HepG2 (cell line): Measurements from ENCODE around the gene ZDHHC18. TPM values are rescaled to one million over a fixed set of nuclear protein-coding genes. Genes with fewer than 3 reads are reported as not detected.

Source experiments
- ARNT2 ChIP-seq: sonication (generic); formaldehyde crosslinking; IDR thresholded peaks from 2 replicates; pipeline ENCODE4 v1.8.0; 2022; ENCODE audit warnings: mild to moderate bottlenecking, low read depth, missing genetic modification reagents, moderate library complexity
- CEBPG ChIP-seq: IDR thresholded peaks from 2 replicates; pipeline ENCODE4 v1.6.1; 2016
- HDAC1 ChIP-seq: sonication (generic); formaldehyde crosslinking; IDR thresholded peaks from 2 replicates; pipeline ENCODE4 v1.5.1; 2020; ENCODE audit warnings: mild to moderate bottlenecking, missing genetic modification reagents
- PITX1 ChIP-seq: sonication (generic); formaldehyde crosslinking; IDR thresholded peaks from 2 replicates; pipeline ENCODE4 v1.5.1; 2020; ENCODE audit warnings: mild to moderate bottlenecking, missing genetic modification reagents
- RFX1 ChIP-seq: fragments of 450-650 bp; IDR thresholded peaks from 2 replicates; pipeline ENCODE4 v1.6.1; 2017
- RORA ChIP-seq: sonication (generic); formaldehyde crosslinking; IDR thresholded peaks from 2 replicates; pipeline ENCODE4 v1.5.0; 2020; ENCODE audit warnings: mild to moderate bottlenecking, missing genetic modification reagents, moderate library complexity
- SAP130 ChIP-seq: IDR thresholded peaks from 2 replicates; pipeline ENCODE4 v1.6.1; 2016; ENCODE audit warnings: low read depth
- SIX1 ChIP-seq: sonication (generic); formaldehyde crosslinking; IDR thresholded peaks from 2 replicates; pipeline ENCODE4 v1.4.0; 2020; ENCODE audit warnings: missing genetic modification reagents, borderline replicate concordance
- SKI ChIP-seq: fragments of 450-650 bp; IDR thresholded peaks from one replicate; pipeline ENCODE4 v1.6.1; 2018; ENCODE audit warnings: mild to moderate bottlenecking; ENCODE audit not compliant: partially characterized antibody
- SMARCC2 ChIP-seq: fragments of 450-650 bp; IDR thresholded peaks from 2 replicates; pipeline ENCODE4 v1.6.1; 2017; ENCODE audit warnings: antibody characterized with exemption, mild to moderate bottlenecking
- STAG1 ChIP-seq: sonication (generic); formaldehyde crosslinking; IDR thresholded peaks from 2 replicates; pipeline ENCODE4 v1.4.0; 2020; ENCODE audit warnings: missing genetic modification reagents
- ZEB1 ChIP-seq: IDR thresholded peaks from 2 replicates; pipeline ENCODE4 v1.6.1; 2012; ENCODE audit warnings: mild to moderate bottlenecking, low read depth, inconsistent platforms; ENCODE audit not compliant: insufficient replicate concordance
- ZFY ChIP-seq: sonication (generic); formaldehyde crosslinking; IDR thresholded peaks from 2 replicates; pipeline ENCODE4 v1.4.0; 2020; ENCODE audit warnings: missing genetic modification reagents
- ZNF441 ChIP-seq: sonication (generic); formaldehyde crosslinking; IDR thresholded peaks from 2 replicates; pipeline ENCODE4 v1.7.0; 2021; ENCODE audit warnings: missing genetic modification reagents, borderline replicate concordance
- ZNF709 ChIP-seq: sonication (generic); formaldehyde crosslinking; IDR thresholded peaks from 2 replicates; pipeline ENCODE4 v1.5.0; 2020; ENCODE audit warnings: mild to moderate bottlenecking, missing genetic modification reagents
- ZNF790 ChIP-seq: sonication (generic); formaldehyde crosslinking; IDR thresholded peaks from 2 replicates; pipeline ENCODE4 v1.8.0; 2022; ENCODE audit warnings: missing genetic modification reagents, mild to moderate bottlenecking, borderline replicate concordance
- ZNF850 ChIP-seq: sonication (generic); formaldehyde crosslinking; conservative IDR thresholded peaks from 2 replicates; pipeline ENCODE4 v1.9.0; 2021; ENCODE audit warnings: mild to moderate bottlenecking, missing genetic modification reagents
- polyA plus RNA-seq, 8 experiments: library from polyadenylated mRNA; depleted of rRNA in 3 of 8; stranded (reverse) in 7 of 8; unstranded in 1 of 8; fragments of >200 nt; fragmentation: Illumina TruSeq in 4 of 8; extraction: Trizol in 4 of 8; gene quantifications; 2 replicates each; pipeline versions ENCODE4 v1.2.1 to v1.2.3, GENCODE V29; 2011 to 2016; ENCODE audit warnings: low read depth in 4 of 8, missing spikeins in 1 of 8, mixed read lengths in 1 of 8; ENCODE audit not compliant: insufficient read depth in 1 of 8
- total RNA-seq, 5 experiments: library from RNA; depleted of rRNA; stranded (reverse); fragments of >200 nt; fragmentation: Illumina TruSeq; extraction: Trizol; gene quantifications; 2 replicates each; pipeline ENCODE4 v1.2.3, GENCODE V29; 2016; ENCODE audit warnings: low read depth in 1 of 5
- TF ChIP-seq, protein P1 (sequence below): sonication (generic); formaldehyde crosslinking; IDR thresholded peaks from 2 replicates; pipeline ENCODE4 v1.9.0; 2021; ENCODE audit warnings: missing genetic modification reagents, mild to moderate bottlenecking, borderline replicate concordance
- TF ChIP-seq, protein P2 (sequence below): sonication (generic); formaldehyde crosslinking; IDR thresholded peaks from 2 replicates; pipeline ENCODE4 v1.5.1; 2020; ENCODE audit warnings: missing genetic modification reagents, mild to moderate bottlenecking, borderline replicate concordance
- TF ChIP-seq, protein P3 (sequence below): sonication (generic); formaldehyde crosslinking; IDR thresholded peaks from 2 replicates; pipeline ENCODE4 v1.8.1; 2023; ENCODE audit warnings: mild to moderate bottlenecking, missing genetic modification reagents, borderline replicate concordance
- TF ChIP-seq, protein P4 (sequence below): sonication (generic); formaldehyde crosslinking; IDR thresholded peaks from 2 replicates; pipeline ENCODE4 v1.9.0; 2021; ENCODE audit warnings: missing genetic modification reagents, mild to moderate bottlenecking, borderline replicate concordance
- TF ChIP-seq, protein P5 (sequence below): sonication (generic); formaldehyde crosslinking; IDR thresholded peaks from 2 replicates; pipeline ENCODE4 v1.8.1; 2023; ENCODE audit warnings: missing genetic modification reagents, mild to moderate bottlenecking, borderline replicate concordance
- TF ChIP-seq, protein P6 (sequence below): sonication (generic); formaldehyde crosslinking; IDR thresholded peaks from 2 replicates; pipeline ENCODE4 v1.9.0; 2022; ENCODE audit warnings: missing genetic modification reagents, mild to moderate bottlenecking, borderline replicate concordance

ZDHHC18 gene
- total and polyA plus RNA-seq, 2 of the 13 experiments (the other 11 are each of a cell fraction or from before 2014, with no cell fraction given), result 13.2 to 35.3 TPM

DNA sequence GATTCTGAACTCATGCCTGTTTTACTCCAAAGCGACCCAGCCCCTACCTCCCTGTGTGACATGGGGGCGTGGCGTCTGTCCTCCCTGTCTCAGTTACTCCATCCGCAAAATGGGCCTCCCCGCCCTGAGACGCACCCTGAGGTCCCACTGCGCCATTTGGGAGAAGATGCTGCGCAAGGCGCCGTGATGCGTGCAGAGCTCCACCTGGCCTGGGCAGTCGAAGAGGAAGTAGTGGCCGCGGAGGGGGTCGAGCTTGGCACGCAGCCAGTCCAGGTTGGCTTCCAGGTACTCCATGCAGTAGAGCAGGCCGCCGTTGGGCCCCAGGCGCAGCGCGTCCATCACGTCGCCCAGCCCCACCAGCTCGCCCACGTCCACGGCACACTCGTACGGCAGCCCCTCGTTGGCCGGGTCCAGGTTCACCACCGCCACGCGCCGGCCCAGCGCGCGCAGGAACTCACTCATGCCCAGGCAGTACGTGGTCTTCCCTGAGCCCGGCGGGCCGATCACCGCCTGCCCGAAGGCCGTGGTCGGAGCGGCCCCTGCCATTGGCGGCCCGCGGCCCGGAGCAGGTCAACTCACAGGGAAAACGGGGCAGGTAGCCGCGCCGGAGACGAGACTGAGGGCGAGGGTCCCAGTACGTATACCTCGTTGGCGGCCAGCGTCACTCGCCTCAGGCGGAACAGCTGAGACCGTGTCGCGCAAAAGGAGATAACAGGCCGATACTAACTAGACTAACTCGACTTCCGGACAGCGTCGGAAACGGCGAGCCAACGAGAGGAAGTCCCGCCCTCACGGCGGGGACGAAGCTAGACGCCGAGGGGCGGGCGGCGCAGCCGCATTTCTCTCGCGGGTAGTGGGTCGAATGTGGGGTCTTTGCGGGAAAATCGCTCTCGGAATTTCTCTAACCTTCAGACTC, 63.3 kb downstream of the ZDHHC18 start, which contains the start of gene GPN2 (continued):
- TF ChIP-seq SKI (no peak), ARNT2 (CRISPR knock-in tag) (peak; percentile 93), PITX1 (CRISPR knock-in tag) (0 out of 2 replicates have a peak, but pooled peaks have one; percentile 38), ZNF850 (no peak), SAP130 (CRISPR knock-in tag) (peak; percentile 94), STAG1 (no peak; the same call in none of the 2 replicates), ZNF790 (0 out of 2 replicates have a peak, but pooled peaks have one; percentile 53), CEBPG (CRISPR knock-in tag) (peak; percentile 23; the same call in 1 of the 2 replicates), ZEB1 (peak; percentile 12), ZNF441 (CRISPR knock-in tag) (peak; percentile 78; the same call in 1 of the 2 replicates), RFX1 (no peak), ZNF709 (peak; percentile 27; the same call in 1 of the 2 replicates), ZFY (peak; percentile 96), HDAC1 (CRISPR knock-in tag) (peak; percentile 89), SIX1 (no peak), RORA (CRISPR knock-in tag) (no peak), SMARCC2 (no peak)
- TF ChIP-seq, protein P1, sequence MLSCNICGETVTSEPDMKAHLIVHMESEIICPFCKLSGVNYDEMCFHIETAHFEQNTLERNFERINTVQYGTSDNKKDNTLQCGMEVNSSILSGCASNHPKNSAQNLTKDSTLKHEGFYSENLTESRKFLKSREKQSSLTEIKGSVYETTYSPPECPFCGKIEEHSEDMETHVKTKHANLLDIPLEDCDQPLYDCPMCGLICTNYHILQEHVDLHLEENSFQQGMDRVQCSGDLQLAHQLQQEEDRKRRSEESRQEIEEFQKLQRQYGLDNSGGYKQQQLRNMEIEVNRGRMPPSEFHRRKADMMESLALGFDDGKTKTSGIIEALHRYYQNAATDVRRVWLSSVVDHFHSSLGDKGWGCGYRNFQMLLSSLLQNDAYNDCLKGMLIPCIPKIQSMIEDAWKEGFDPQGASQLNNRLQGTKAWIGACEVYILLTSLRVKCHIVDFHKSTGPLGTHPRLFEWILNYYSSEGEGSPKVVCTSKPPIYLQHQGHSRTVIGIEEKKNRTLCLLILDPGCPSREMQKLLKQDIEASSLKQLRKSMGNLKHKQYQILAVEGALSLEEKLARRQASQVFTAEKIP (CRISPR knock-in tag), result no peak
- TF ChIP-seq, protein P2, sequence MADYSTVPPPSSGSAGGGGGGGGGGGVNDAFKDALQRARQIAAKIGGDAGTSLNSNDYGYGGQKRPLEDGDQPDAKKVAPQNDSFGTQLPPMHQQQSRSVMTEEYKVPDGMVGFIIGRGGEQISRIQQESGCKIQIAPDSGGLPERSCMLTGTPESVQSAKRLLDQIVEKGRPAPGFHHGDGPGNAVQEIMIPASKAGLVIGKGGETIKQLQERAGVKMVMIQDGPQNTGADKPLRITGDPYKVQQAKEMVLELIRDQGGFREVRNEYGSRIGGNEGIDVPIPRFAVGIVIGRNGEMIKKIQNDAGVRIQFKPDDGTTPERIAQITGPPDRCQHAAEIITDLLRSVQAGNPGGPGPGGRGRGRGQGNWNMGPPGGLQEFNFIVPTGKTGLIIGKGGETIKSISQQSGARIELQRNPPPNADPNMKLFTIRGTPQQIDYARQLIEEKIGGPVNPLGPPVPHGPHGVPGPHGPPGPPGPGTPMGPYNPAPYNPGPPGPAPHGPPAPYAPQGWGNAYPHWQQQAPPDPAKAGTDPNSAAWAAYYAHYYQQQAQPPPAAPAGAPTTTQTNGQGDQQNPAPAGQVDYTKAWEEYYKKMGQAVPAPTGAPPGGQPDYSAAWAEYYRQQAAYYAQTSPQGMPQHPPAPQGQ (CRISPR knock-in tag), result no peak
- TF ChIP-seq, protein P3, sequence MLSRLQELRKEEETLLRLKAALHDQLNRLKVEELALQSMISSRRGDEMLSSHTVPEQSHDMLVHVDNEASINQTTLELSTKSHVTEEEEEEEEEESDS (CRISPR knock-in tag), result no peak
- TF ChIP-seq, protein P4, sequence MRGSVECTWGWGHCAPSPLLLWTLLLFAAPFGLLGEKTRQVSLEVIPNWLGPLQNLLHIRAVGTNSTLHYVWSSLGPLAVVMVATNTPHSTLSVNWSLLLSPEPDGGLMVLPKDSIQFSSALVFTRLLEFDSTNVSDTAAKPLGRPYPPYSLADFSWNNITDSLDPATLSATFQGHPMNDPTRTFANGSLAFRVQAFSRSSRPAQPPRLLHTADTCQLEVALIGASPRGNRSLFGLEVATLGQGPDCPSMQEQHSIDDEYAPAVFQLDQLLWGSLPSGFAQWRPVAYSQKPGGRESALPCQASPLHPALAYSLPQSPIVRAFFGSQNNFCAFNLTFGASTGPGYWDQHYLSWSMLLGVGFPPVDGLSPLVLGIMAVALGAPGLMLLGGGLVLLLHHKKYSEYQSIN (CRISPR knock-in tag), result no peak
- TF ChIP-seq, protein P5, sequence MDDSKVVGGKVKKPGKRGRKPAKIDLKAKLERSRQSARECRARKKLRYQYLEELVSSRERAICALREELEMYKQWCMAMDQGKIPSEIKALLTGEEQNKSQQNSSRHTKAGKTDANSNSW (CRISPR knock-in tag), result peak; percentile 78; the same call in 1 of the 2 replicates
- TF ChIP-seq, protein P6, sequence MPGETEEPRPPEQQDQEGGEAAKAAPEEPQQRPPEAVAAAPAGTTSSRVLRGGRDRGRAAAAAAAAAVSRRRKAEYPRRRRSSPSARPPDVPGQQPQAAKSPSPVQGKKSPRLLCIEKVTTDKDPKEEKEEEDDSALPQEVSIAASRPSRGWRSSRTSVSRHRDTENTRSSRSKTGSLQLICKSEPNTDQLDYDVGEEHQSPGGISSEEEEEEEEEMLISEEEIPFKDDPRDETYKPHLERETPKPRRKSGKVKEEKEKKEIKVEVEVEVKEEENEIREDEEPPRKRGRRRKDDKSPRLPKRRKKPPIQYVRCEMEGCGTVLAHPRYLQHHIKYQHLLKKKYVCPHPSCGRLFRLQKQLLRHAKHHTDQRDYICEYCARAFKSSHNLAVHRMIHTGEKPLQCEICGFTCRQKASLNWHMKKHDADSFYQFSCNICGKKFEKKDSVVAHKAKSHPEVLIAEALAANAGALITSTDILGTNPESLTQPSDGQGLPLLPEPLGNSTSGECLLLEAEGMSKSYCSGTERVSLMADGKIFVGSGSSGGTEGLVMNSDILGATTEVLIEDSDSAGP (CRISPR knock-in tag), result peak; percentile 95
